ENCODE measurements around the gene MAP2K5.

MAP2K5 gene

GRCh38 chr15:67547836-67548235, 5.3 kb downstream of the MAP2K5 start:
- H3K27ac ChIP-seq (ENCODE audit: low read depth, low read length) = peak overlapping the region; percentile 67
- H3K9me3 ChIP-seq (ENCODE audit: control insufficient read depth, insufficient read depth, low read length) = no peaks in the 10 kb centered on the region
- no peak overlapping the region for H3K4me3 ChIP-seq (ENCODE audit: low read depth, low read length)
- peaks cover 22% of the 10 kb centered on the region; the same call in 1 of the 2 replicates for H3K36me3 ChIP-seq (ENCODE audit: control insufficient read depth, insufficient read depth, low read length)
- H3K4me1 ChIP-seq (ENCODE audit: control insufficient read depth, insufficient read depth, low read length) = peaks cover 26% of the 10 kb centered on the region
- no peak overlapping the region for H3K9ac ChIP-seq (ENCODE audit: low read depth, low read length)
- H3K27me3 ChIP-seq (ENCODE audit: control insufficient read depth, insufficient read depth, low read length) = no peaks in the 10 kb centered on the region

GRCh38 chr15:67548236-67548852, 5.8 kb downstream of the MAP2K5 start:
- Histone ChIP-seq H3K9me3 (ENCODE audit: control insufficient read depth, insufficient read depth, low read length) (no peaks in the 10 kb centered on the region), H3K9ac (ENCODE audit: low read depth, low read length) (no peak overlapping the region), H3K27me3 (ENCODE audit: control insufficient read depth, insufficient read depth, low read length) (no peaks in the 10 kb centered on the region), H3K4me3 (ENCODE audit: low read depth, low read length) (0 out of 2 replicates have a peak overlapping the region, but pooled peaks have one; percentile 44), H3K4me1 (ENCODE audit: control insufficient read depth, insufficient read depth, low read length) (peaks cover 24% of the 10 kb centered on the region), H3K36me3 (ENCODE audit: control insufficient read depth, insufficient read depth, low read length) (peaks cover 22% of the 10 kb centered on the region; the same call in 1 of the 2 replicates), H3K27ac (ENCODE audit: low read depth, low read length) (peak overlapping the region; percentile 67)

DNA sequence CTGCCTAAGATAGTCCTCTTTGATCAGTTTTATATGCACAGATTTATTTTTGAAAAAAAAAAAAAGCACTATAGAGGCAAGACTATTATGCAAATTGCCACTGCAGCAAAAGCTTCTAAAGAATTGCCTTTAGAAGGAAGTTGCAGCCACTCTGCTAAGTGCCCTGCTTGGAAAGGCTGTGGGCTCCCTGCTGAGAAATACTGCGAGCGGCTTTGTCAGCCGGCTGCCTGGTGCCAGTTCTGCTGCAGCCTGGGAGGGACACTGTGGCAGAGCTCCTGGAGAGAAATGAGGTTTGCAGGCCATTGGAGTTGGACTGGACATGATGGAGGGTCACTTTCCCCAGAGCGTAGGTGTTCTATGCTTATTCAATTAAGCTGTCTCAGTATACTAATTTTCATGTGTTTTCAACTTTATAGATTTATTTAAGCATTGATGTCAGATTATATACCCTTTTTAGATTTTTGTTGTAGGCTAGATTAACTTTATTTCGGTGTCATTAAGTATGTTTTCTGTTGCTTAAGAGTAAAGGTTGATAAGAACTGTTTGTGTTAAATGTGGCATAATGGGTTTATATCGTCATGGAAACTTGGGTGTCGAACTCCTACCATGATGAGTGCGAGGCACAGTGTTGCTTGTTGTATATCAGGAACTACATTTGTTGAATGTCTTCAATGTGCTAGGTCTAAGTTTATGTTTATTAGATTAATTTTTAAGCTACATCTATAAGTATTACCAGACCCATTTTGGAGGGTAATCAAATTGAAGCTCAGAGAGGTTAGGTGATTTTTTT, 6.6 kb downstream of the MAP2K5 start:
- peak overlapping the region; percentile 67 for H3K27ac ChIP-seq (ENCODE audit: low read depth, low read length)
- H3K9ac ChIP-seq (ENCODE audit: low read depth, low read length) = no peak overlapping the region
- no peaks in the 10 kb centered on the region for H3K27me3 ChIP-seq (ENCODE audit: control insufficient read depth, insufficient read depth, low read length)
- H3K4me3 ChIP-seq (ENCODE audit: low read depth, low read length) = peak overlapping the region; percentile 44
- H3K4me1 ChIP-seq (ENCODE audit: control insufficient read depth, insufficient read depth, low read length) = peaks cover 21% of the 10 kb centered on the region
- peaks cover 22% of the 10 kb centered on the region; the same call in 1 of the 2 replicates for H3K36me3 ChIP-seq (ENCODE audit: control insufficient read depth, insufficient read depth, low read length)
- no peaks in the 10 kb centered on the region for H3K9me3 ChIP-seq (ENCODE audit: control insufficient read depth, insufficient read depth, low read length)

GRCh38 chr15:67549736-67550135, 7.2 kb downstream of the MAP2K5 start:
- Histone ChIP-seq H3K27me3 (ENCODE audit: control insufficient read depth, insufficient read depth, low read length) (no peaks in the 10 kb centered on the region), H3K9ac (ENCODE audit: low read depth, low read length) (no peak overlapping the region), H3K4me1 (ENCODE audit: control insufficient read depth, insufficient read depth, low read length) (peaks cover 21% of the 10 kb centered on the region), H3K36me3 (ENCODE audit: control insufficient read depth, insufficient read depth, low read length) (peaks cover 21% of the 10 kb centered on the region; the same call in 1 of the 2 replicates), H3K9me3 (ENCODE audit: control insufficient read depth, insufficient read depth, low read length) (no peaks in the 10 kb centered on the region), H3K4me3 (ENCODE audit: low read depth, low read length) (no peak overlapping the region), H3K27ac (ENCODE audit: low read depth, low read length) (no peak overlapping the region)

DNA sequence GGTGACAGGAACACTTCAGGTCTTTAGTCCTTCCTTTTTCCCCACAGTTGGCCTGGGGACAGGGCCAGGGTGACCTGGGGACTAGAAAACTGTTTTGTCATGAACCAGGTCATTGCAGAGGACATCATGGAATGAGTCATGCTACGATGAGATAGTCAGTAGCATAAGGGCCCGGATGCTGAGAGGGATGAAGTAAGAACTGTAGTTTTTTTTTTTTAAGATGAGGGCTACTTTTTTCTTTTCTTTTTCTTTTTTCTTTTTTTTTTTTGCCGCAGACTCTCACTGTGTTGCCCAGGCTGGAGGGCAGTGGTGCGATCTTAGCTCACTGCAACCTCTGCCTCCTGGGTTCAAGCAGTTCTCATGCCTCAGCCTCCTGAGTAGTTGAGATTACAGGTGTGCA, 8.0 kb downstream of the MAP2K5 start:
- no peak overlapping the region for H3K4me3 ChIP-seq (ENCODE audit: low read depth, low read length)
- H3K9ac ChIP-seq (ENCODE audit: low read depth, low read length) = no peak overlapping the region
- H3K9me3 ChIP-seq (ENCODE audit: control insufficient read depth, insufficient read depth, low read length) = no peaks in the 10 kb centered on the region
- peaks cover 19% of the 10 kb centered on the region; the same call in 1 of the 2 replicates for H3K36me3 ChIP-seq (ENCODE audit: control insufficient read depth, insufficient read depth, low read length)
- H3K27me3 ChIP-seq (ENCODE audit: control insufficient read depth, insufficient read depth, low read length) = no peaks in the 10 kb centered on the region
- peaks cover 21% of the 10 kb centered on the region for H3K4me1 ChIP-seq (ENCODE audit: control insufficient read depth, insufficient read depth, low read length)
- no peak overlapping the region for H3K27ac ChIP-seq (ENCODE audit: low read depth, low read length)

DNA sequence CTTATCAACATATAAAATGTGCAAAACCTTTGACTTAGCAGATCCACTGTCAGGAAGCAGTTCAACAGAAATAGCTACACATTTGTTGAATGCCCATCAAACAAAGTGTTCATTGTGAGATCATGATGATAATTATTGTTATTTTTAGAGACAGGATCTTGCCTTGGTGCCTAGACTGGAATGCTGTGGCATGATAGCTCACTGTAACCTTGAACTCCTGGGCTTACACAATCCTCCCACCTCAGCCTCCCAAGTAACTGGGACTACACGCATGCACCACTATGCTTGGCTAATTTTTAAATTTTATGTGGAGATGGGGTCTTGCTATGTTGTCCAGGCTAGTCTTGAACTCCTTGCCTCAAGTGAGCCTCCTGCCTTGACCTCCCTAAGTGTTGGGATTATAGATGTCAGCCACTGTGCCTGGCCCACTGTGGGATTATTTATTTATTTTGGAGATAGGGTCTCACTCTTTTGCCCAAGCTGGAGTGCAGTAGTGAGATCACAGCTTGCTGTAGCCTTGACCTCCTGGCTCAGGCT, 8.8 kb downstream of the MAP2K5 start:
- Histone ChIP-seq H3K27me3 (ENCODE audit: control insufficient read depth, insufficient read depth, low read length) (no peaks in the 10 kb centered on the region), H3K36me3 (ENCODE audit: control insufficient read depth, insufficient read depth, low read length) (peaks cover 15% of the 10 kb centered on the region; the same call in 1 of the 2 replicates), H3K9me3 (ENCODE audit: control insufficient read depth, insufficient read depth, low read length) (no peaks in the 10 kb centered on the region), H3K4me3 (ENCODE audit: low read depth, low read length) (no peak overlapping the region), H3K9ac (ENCODE audit: low read depth, low read length) (no peak overlapping the region), H3K27ac (ENCODE audit: low read depth, low read length) (no peak overlapping the region), H3K4me1 (ENCODE audit: control insufficient read depth, insufficient read depth, low read length) (peaks cover 21% of the 10 kb centered on the region)

- Histone ChIP-seq H3K4me1 (ENCODE audit: control insufficient read depth, insufficient read depth, low read length) (peaks cover 16% of the 10 kb centered on the region), H3K27ac (ENCODE audit: low read depth, low read length) (no peak overlapping the region), H3K4me3 (ENCODE audit: low read depth, low read length) (no peak overlapping the region), H3K9me3 (ENCODE audit: control insufficient read depth, insufficient read depth, low read length) (no peaks in the 10 kb centered on the region), H3K36me3 (ENCODE audit: control insufficient read depth, insufficient read depth, low read length) (peaks cover 16% of the 10 kb centered on the region; the same call in 1 of the 2 replicates), H3K9ac (ENCODE audit: low read depth, low read length) (no peak overlapping the region), H3K27me3 (ENCODE audit: control insufficient read depth, insufficient read depth, low read length) (no peaks in the 10 kb centered on the region)
Measured at GRCh38 chr15:67554580-67554979, 12.1 kb downstream of the MAP2K5 start.

GRCh38 chr15:67556976-67557570, 14.6 kb downstream of the MAP2K5 start:
- Histone ChIP-seq H3K4me3 (ENCODE audit: low read depth, low read length) (no peak overlapping the region), H3K4me1 (ENCODE audit: control insufficient read depth, insufficient read depth, low read length) (peaks cover 17% of the 10 kb centered on the region), H3K27me3 (ENCODE audit: control insufficient read depth, insufficient read depth, low read length) (no peaks in the 10 kb centered on the region), H3K27ac (ENCODE audit: low read depth, low read length) (no peak overlapping the region), H3K9ac (ENCODE audit: low read depth, low read length) (no peak overlapping the region), H3K36me3 (ENCODE audit: control insufficient read depth, insufficient read depth, low read length) (0 out of 2 replicates have a peak, but pooled peaks cover 5% of the 10 kb centered on the region), H3K9me3 (ENCODE audit: control insufficient read depth, insufficient read depth, low read length) (no peaks in the 10 kb centered on the region)

DNA sequence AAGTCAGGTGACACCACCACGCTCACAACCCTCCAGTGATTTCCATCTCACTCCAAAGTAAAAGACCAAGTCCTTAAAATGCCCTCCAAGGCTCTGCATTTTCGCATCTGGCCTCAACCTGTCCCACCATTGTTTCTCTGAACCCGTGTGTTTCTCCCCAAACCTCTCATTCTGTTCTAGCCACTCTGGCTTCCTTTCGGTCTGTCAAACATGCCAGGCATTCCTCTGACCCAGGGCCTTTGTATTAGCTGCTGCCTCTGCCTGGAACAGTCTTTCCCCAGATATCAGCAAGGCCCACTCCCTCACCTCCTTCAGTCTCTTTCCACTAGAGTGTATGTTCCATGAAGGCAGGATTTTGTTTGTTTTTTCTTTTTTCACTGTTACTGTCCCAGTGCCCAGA, 16.0 kb downstream of the MAP2K5 start:
- Histone ChIP-seq H3K9me3 (ENCODE audit: control insufficient read depth, insufficient read depth, low read length) (no peaks in the 10 kb centered on the region), H3K27ac (ENCODE audit: low read depth, low read length) (peak overlapping the region; percentile 0), H3K4me1 (ENCODE audit: control insufficient read depth, insufficient read depth, low read length) (peaks cover 18% of the 10 kb centered on the region), H3K36me3 (ENCODE audit: control insufficient read depth, insufficient read depth, low read length) (0 out of 2 replicates have a peak, but pooled peaks cover 5% of the 10 kb centered on the region), H3K4me3 (ENCODE audit: low read depth, low read length) (no peak overlapping the region), H3K27me3 (ENCODE audit: control insufficient read depth, insufficient read depth, low read length) (no peaks in the 10 kb centered on the region), H3K9ac (ENCODE audit: low read depth, low read length) (no peak overlapping the region)

GRCh38 chr15:67559158-67559557, 16.7 kb downstream of the MAP2K5 start:
- H3K4me1 ChIP-seq (ENCODE audit: control insufficient read depth, insufficient read depth, low read length) = peaks cover 25% of the 10 kb centered on the region
- peak overlapping the region; percentile 0 for H3K27ac ChIP-seq (ENCODE audit: low read depth, low read length)
- H3K9me3 ChIP-seq (ENCODE audit: control insufficient read depth, insufficient read depth, low read length) = no peaks in the 10 kb centered on the region
- no peaks in the 10 kb centered on the region for H3K27me3 ChIP-seq (ENCODE audit: control insufficient read depth, insufficient read depth, low read length)
- no peak overlapping the region for H3K4me3 ChIP-seq (ENCODE audit: low read depth, low read length)
- no peak overlapping the region for H3K9ac ChIP-seq (ENCODE audit: low read depth, low read length)
- H3K36me3 ChIP-seq (ENCODE audit: control insufficient read depth, insufficient read depth, low read length) = 0 out of 2 replicates have a peak, but pooled peaks cover 5% of the 10 kb centered on the region

Measured in HUES48 (cell line).